Muscle of leg (tissue), 11 donors: ENCODE data around the gene RGS18. TPM values are rescaled to one million over a fixed set of nuclear protein-coding genes. Genes with fewer than 3 reads are reported as not detected.
"Not testable (repeated sequence)": the region's sequence is repeated elsewhere in the genome, so short reads cannot be mapped to it uniquely, and the experiment has no call there.

Experiments used
- DNase-seq: peaks from one replicate; pipeline ENCODE4 v3.0.0; 2013
- H3K27ac ChIP-seq: one replicate; pipeline ENCODE4 v1.5.1; 2013; ENCODE audit warnings: mild to moderate bottlenecking, low read length, control low read depth
- H3K27me3 ChIP-seq: one replicate; pipeline ENCODE4 v1.6.1; 2013; ENCODE audit warnings: low read length; ENCODE audit not compliant: control insufficient read depth, insufficient read depth
- H3K36me3 ChIP-seq: one replicate; pipeline ENCODE4 v1.6.1; 2013; ENCODE audit warnings: low read length; ENCODE audit not compliant: control insufficient read depth, insufficient read depth
- H3K4me1 ChIP-seq: one replicate; pipeline ENCODE4 v1.6.1; 2013; ENCODE audit warnings: low read length; ENCODE audit not compliant: control insufficient read depth, insufficient read depth
- H3K4me3 ChIP-seq: one replicate; pipeline ENCODE4 v1.5.1; 2013; ENCODE audit warnings: low read length, control low read depth
- H3K9me3 ChIP-seq: replicated peaks from 2 replicates; pipeline ENCODE4 v1.6.1; 2013; ENCODE audit warnings: low read depth, low read length; ENCODE audit not compliant: control insufficient read depth
- WGBS: methylation state at CpG from one replicate; pipeline ENCODE4 v1.1.5; 2013; ENCODE audit warnings: missing lambda C conversion rate; ENCODE audit not compliant: insufficient coverage; 5-methylcytosine and 5-hydroxymethylcytosine counted together
- polyA plus RNA-seq, 8 donors: library from polyadenylated mRNA; unstranded; fragments of 120-200 nt; gene quantifications; one replicate each; pipeline versions ENCODE4 v1.2.1 to v1.2.3, GENCODE V29; 2013; ENCODE audit warnings: inconsistent platforms in 1 of 8, low replicate concordance in 1 of 8; ENCODE audit not compliant: insufficient read length in 8 of 8, insufficient read depth in 1 of 8
- total RNA-seq: library from RNA; stranded (reverse); fragments of 120-200 nt; gene quantifications from one replicate; pipeline ENCODE4 v1.2.4, GENCODE V29; 2013

RGS18 gene
- total and polyA plus RNA-seq, 9 donors, result 0.97 to 1.6 (median 1.1) TPM

DNA sequence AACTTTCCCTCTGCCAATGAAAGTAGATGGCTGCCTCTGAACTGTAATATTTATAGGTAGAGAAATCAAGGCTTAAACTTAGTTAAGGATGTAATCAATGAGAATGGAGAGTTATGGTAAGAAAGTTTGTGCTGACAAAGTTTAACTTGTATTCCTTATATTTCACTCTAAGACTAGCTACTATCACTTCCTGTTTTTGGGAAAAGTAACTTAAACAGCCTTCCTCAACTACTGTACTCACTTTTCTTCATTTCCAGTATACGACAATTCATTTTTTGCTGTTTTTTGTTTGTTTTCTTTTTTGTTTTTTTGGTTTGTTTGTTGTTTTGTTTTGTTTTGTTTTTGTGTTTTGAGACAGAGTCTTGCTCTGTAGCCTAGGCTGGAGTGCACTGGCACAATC, 3.7 kb downstream of the RGS18 start:
- Histone ChIP-seq H3K4me1 (no peaks in the 10 kb centered on the region), H3K9me3 (no peaks in the 10 kb centered on the region), H3K27me3 (no peaks in the 10 kb centered on the region), H3K36me3 (no peaks in the 10 kb centered on the region), H3K4me3 (no peak overlapping the region), H3K27ac (no peak overlapping the region)
- DNase-seq, result no peak
- no CpG with 5 or more reads among the region's 1 CpG for WGBS

DNA sequence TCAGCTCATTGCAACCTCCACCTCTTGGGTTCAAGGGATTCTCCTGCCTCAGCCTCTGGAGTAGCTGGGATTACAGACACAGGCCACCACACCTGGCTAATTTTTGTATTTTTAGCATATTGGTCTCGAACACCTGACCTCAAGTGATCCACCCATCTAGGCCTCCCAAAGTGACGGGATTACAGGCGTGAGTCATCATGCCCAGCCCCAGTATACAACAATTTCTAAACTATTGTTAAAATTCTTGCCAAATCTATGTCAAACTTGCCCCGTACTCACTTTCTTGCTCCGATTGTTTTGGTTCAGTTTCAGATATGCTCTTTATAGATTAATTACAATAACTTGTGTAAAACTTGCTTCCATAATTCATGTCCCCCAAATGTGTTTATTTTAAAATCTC, 4.1 kb downstream of the RGS18 start:
- Histone ChIP-seq H3K4me1 (no peaks in the 10 kb centered on the region), H3K27ac (no peak overlapping the region), H3K27me3 (no peaks in the 10 kb centered on the region), H3K4me3 (no peak overlapping the region), H3K9me3 (no peaks in the 10 kb centered on the region), H3K36me3 (no peaks in the 10 kb centered on the region)
- WGBS, result 78% methylated on average over 3 of the region's 5 CpGs
- no peak for DNase-seq

DNA sequence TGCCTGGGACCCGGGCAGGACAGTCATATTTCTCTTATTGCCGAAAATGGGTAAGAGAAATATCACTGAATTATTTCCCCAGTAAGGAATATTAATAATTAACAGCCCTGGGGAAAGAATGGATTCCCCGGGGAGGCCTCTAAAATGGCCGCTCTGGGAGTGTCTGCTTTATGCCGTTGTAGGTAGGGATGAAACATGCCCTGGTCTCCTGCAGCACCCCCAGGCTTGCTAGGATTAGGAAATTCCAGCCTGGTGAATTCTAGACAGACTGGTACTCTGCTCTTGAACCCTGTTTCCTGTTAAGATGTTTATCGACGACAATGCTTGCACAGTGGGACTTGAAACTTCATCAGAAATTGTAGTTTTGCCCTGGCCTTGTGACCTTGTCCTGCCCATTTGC, 6.7 kb downstream of the RGS18 start:
- not testable (repeated sequence) for H3K27me3 ChIP-seq, H3K27ac ChIP-seq, H3K9me3 ChIP-seq, DNase-seq, H3K36me3 ChIP-seq, H3K4me3 ChIP-seq, H3K4me1 ChIP-seq
- WGBS, result 68% methylated on average over 4 of the region's 7 CpGs

DNA sequence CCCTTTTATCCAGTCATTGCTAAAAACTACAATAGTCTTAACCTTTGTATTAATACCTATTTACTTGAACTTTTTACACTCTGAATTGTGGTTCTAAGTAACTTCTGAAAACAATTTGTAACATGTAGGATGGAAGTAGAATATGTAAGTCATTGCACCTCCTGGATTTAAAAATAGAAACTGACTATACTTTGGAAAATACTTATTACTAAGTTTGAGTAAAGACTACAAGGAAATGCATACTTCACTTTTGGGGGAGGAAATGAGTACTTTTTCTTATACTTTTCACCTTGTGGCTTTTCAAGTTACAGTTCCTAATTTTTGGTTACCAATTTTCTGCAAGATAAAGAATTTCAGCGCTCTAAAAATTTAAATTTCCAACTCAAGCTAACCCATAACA, 8.7 kb downstream of the RGS18 start:
- no CpG with 5 or more reads among the region's 1 CpG for WGBS

DNA sequence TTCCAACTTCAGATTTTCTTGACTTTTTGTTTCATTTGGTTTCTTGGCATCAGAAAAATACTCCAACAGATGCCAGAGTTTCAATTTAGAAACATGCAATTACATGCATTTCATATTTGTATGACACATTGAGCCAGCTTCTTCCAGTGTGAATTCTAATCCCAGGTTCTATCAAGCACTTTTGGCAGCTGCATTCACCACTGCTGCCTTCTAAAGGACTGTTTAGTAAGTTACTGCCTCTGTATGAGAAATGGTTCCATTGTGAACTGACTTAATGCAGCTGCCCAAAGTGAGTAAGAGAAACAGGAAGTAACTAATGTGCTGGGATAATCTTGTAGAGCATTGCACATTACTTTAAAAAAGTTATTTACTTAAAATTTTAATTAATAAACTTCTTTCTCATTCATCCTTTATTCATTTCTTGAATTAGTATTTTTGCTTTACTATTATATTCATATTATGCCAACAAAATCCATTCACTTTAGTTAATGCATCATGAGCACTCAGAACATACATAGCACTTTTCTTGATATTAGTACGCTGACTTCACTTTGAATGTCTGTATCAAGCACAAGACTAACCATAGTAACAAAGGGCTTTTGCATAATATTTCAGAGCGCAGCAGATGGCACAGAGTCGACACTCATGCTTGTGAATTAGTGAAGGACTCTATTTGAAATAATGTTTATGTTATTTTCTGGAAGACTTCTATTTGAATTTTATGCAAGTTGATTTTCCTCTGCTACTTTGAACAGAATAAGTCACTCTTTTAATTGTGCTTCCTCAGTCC, 9.8 kb downstream of the RGS18 start:
- Histone ChIP-seq H3K9me3 (no peaks in the 10 kb centered on the region), H3K27ac (no peak overlapping the region), H3K27me3 (no peaks in the 10 kb centered on the region), H3K4me3 (no peak overlapping the region), H3K36me3 (no peaks in the 10 kb centered on the region), H3K4me1 (no peaks in the 10 kb centered on the region)
- no CpG with 5 or more reads among the region's 3 CpGs for WGBS
- peak; percentile 63 for DNase-seq

More for the DNA sequence above, 8.7 kb downstream of the RGS18 start:
- H3K27ac ChIP-seq, result no peak overlapping the region
- no peaks in the 10 kb centered on the region for H3K9me3 ChIP-seq
- H3K4me3 ChIP-seq, result no peak overlapping the region
- H3K4me1 ChIP-seq, result no peaks in the 10 kb centered on the region
- no peaks in the 10 kb centered on the region for H3K36me3 ChIP-seq
- no peaks in the 10 kb centered on the region for H3K27me3 ChIP-seq
- no peak for DNase-seq

DNA sequence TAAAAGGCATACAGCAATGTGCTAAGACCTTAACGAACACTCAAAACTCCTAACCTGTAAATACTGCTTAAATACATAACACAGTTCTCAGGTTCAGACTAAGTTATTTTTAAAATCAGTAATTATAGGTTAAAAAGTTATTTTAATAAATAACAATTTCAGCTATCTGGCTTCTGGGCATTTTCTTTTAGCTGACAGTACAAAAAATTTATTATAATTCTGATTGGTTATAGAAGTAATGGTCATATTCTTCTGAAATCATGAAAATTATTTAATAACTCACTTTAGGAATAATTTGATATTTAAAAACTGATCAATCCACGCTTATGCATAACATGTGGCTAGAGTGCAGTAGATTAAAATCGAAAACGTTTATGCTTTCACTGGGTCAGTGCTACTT, 10.7 kb downstream of the RGS18 start:
- Histone ChIP-seq H3K4me1 (no peaks in the 10 kb centered on the region), H3K27me3 (no peaks in the 10 kb centered on the region), H3K9me3 (no peaks in the 10 kb centered on the region), H3K27ac (no peak overlapping the region), H3K4me3 (no peak overlapping the region), H3K36me3 (no peaks in the 10 kb centered on the region)
- WGBS, result no CpG with 5 or more reads among the region's 4 CpGs
- DNase-seq, result no peak

DNA sequence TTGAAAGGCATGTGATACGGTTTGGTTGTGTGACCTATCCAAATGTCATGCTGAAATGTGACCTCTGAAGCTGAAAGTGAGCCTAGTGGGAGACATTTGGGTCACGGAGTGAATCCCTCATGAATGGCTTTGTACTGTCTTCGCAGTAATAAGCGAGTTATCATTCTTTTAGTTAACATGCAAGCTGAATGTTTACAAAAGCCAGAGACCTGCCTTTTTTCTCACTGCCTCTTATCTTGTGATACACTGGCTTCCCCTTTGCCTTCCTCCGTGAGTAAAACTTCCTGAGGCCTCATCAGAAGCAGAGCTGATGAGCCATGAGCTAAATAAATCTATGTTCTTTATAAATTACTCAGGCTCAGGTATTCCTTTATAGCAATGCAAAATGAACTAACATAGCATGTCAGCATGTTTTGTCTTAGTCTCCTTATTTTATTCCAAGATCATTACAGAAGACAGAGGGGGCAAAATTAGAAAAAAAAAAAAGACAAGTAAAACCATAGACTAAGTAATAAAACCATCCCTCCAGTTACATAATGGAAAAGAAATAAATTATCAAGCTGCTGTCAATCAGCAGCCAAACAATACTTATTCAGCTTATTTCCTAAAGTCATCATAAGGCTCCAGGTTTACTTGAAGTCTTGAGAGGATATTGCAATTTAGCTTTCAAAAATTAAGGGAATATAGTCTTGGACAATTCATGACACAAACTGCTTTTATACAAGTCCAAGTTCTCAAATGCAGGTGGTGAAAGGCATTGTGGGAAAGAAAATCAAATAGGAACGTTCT, 12.1 kb downstream of the RGS18 start:
- Histone ChIP-seq H3K9me3 (no peaks in the 10 kb centered on the region), H3K27ac (no peak overlapping the region), H3K36me3 (no peaks in the 10 kb centered on the region), H3K4me1 (no peaks in the 10 kb centered on the region), H3K4me3 (no peak overlapping the region), H3K27me3 (no peaks in the 10 kb centered on the region)
- peak; percentile 18 for DNase-seq
- WGBS, result 42% methylated on average over 3 of the region's 6 CpGs

DNA sequence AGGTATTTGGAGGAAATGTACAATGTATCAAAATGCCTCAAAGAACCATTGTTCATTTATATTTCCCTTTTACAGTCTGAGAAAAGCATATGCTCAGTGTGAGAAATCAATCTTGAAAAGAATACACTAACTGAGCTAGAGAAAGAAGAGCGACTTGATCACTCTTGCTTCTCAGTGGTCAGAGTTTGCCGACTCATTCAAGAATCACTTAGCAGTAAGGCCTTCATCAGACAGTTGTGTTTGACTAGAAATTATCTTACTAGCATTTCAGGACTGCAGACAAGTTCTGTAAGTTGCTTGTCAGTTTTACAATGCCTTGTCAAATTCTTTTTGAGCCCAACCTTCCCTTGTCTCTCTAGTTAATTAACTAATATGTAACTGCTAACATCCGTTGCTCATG, 12.9 kb downstream of the RGS18 start:
- no peaks in the 10 kb centered on the region for H3K36me3 ChIP-seq
- H3K4me3 ChIP-seq, result no peak overlapping the region
- no peaks in the 10 kb centered on the region for H3K9me3 ChIP-seq
- H3K4me1 ChIP-seq, result no peaks in the 10 kb centered on the region
- 60% methylated on average over 1 of the region's 3 CpGs for WGBS
- no peak for DNase-seq
- no peaks in the 10 kb centered on the region for H3K27me3 ChIP-seq
- H3K27ac ChIP-seq, result no peak overlapping the region

DNA sequence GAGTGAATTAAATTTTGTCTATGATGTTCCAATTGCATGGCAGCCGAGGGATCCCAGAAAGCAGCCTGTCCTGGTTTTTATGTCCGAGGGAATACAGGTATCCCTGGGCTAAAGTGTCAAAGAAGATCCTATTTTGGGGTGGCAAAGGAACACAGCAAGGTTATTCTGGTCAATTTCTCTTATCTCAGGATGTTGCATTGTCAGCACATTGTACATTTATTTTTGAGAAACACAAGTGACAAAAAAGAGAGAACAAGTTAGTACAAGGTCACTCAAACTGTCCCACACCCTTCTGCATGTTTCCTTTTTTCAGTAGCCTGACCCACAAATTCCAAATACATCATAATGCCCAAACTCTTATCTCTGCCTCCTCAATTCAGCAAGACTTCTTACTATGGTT, 17.7 kb downstream of the RGS18 start:
- no peak overlapping the region for H3K27ac ChIP-seq
- WGBS, result 67% methylated on average over 1 of the region's 2 CpGs

DNA sequence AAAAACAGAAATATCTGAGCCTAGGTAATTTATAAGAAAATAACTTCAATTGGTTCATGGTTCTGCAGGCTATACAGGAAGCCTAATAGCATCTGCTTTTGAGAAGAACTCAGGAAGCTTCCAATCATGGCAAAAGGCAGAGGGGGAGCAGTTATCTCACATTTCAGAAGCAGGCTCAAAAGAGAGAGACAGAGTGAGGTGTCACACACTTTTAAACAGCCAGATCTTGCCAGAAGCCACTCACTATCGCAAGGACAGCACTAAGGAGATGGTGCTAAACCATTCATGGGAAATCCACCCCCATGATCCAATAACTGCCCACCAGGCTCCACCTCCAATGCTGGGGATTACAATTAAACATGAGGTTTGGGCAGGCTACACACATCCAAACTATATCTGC, 25.5 kb downstream of the RGS18 start:
- H3K36me3 ChIP-seq, result no peaks in the 10 kb centered on the region

More for the DNA sequence above, 17.7 kb downstream of the RGS18 start:
- Histone ChIP-seq H3K4me1 (no peaks in the 10 kb centered on the region), H3K4me3 (no peak overlapping the region), H3K9me3 (no peaks in the 10 kb centered on the region), H3K36me3 (no peaks in the 10 kb centered on the region), H3K27me3 (no peaks in the 10 kb centered on the region)
- DNase-seq, result no peak

More for the DNA sequence above, 25.5 kb downstream of the RGS18 start:
- WGBS, result 83% methylated on average over 1 of the region's 1 CpG
- DNase-seq, result no peak
- Histone ChIP-seq H3K4me1 (no peaks in the 10 kb centered on the region), H3K4me3 (no peak overlapping the region), H3K27me3 (no peaks in the 10 kb centered on the region), H3K27ac (no peak overlapping the region), H3K9me3 (no peaks in the 10 kb centered on the region)
